HepG2 (cell line): ENCODE measurements around the gene SMARCB1. TPM values are rescaled to one million over a fixed set of nuclear protein-coding genes. Genes with fewer than 3 reads are reported as not detected.

Experiments used
- ATAC-seq: fragments of 200-7000 bp; cut with Tn5 transposase; 3 replicates; pipeline ENCODE4 v1.9.1; 2020; ENCODE audit warnings: mild to moderate bottlenecking, moderate library complexity
- BruUV-seq: library from RNA; stranded (reverse); fragments of 400-500 nt; replicated peaks from 2 replicates; lab custom pipeline; 2021; lab: Mats Ljungman, UMichigan
- CTCF ChIA-PET: fragments of 300-600 bp; formaldehyde crosslinking; extraction: SDS; loops from one replicate; lab custom pipeline; 2021; ENCODE audit warnings: low total read pairs, inconsistent platforms, low intra/inter-chr PET ratio; lab: Yijun Ruan, JAX
- POLR2A ChIA-PET: fragments of 350-600 bp; sonication (Branson Sonifier 250); formaldehyde crosslinking; loops from one replicate; lab custom pipeline; 2020; ENCODE audit warnings: antibody characterized with exemption, inconsistent platforms; lab: Yijun Ruan, JAX
- DNase-seq: peaks from one replicate; pipeline ENCODE4 v3.0.0-alpha.2; 2015; ENCODE audit warnings: low spot score
- FAIRE-seq: peaks from 3 replicates; lab custom pipeline; 2011; peaks lifted over from hg19 to GRCh38; lab: Jason Lieb, UNC
- H2AFZ ChIP-seq: one replicate; pipeline ENCODE4 v1.6.1; 2011; ENCODE audit warnings: low read length, inconsistent platforms
- H3K27ac ChIP-seq: fragments of 300-600 bp; 3 replicates; pipeline ENCODE4 v1.8.0; 2011; ENCODE audit warnings: mixed run types, mild to moderate bottlenecking, mixed read lengths, low read length, inconsistent platforms; ENCODE audit not compliant: insufficient read depth; ENCODE audit errors: extremely low read length
- H3K27me3 ChIP-seq, 2 experiments: fragments of 200-600 bp in 1 of 2; 2 replicates in 1 of 2; 3 replicates in 1 of 2; pipeline versions ENCODE4 v1.6.0 to v1.8.0; 2011; ENCODE audit warnings: low read length in 2 of 2, mild to moderate bottlenecking in 2 of 2, moderate library complexity in 2 of 2, inconsistent platforms in 1 of 2; ENCODE audit not compliant: insufficient read depth in 2 of 2, control insufficient read depth in 1 of 2
- H3K36me3 ChIP-seq, 2 experiments: fragments of 200-600 bp in 1 of 2; replicated peaks in 1 of 2; 2 replicates in 1 of 2; 3 replicates in 1 of 2; pipeline versions ENCODE4 v1.5.1 to v1.8.0; 2011; ENCODE audit warnings: low read length in 2 of 2, inconsistent platforms in 1 of 2; ENCODE audit not compliant: insufficient read depth in 2 of 2, control insufficient read depth in 1 of 2
- H3K4me1 ChIP-seq: 2 replicates; pipeline ENCODE4 v1.5.1; 2012; ENCODE audit warnings: low read length, inconsistent platforms; ENCODE audit not compliant: insufficient read depth
- H3K4me2 ChIP-seq: 2 replicates; pipeline ENCODE4 v1.6.0; 2011; ENCODE audit warnings: low read depth, low read length, inconsistent platforms
- H3K4me3 ChIP-seq, 3 experiments: fragments of 200-600 bp in 1 of 3; sonication (generic), shearing (Covaris generic) in 1 of 3; replicated peaks in 1 of 3; 2 replicates each; pipeline ENCODE4 v1.5.1; 2011 to 2016; ENCODE audit warnings: low read length in 3 of 3, inconsistent platforms in 2 of 3, low read depth in 2 of 3, mild to moderate bottlenecking in 2 of 3, control low read depth in 1 of 3, mixed read lengths in 1 of 3; ENCODE audit not compliant: insufficient read depth in 1 of 3
- H3K79me2 ChIP-seq: one replicate; pipeline ENCODE4 v1.6.1; 2011; ENCODE audit warnings: low read length, inconsistent platforms; ENCODE audit not compliant: insufficient read depth
- H3K9ac ChIP-seq: 2 replicates; pipeline ENCODE4 v1.6.0; 2011; ENCODE audit warnings: mild to moderate bottlenecking, low read depth, low read length, inconsistent platforms; ENCODE audit not compliant: insufficient read depth
- H3K9me3 ChIP-seq: 2 replicates; pipeline ENCODE4 v1.5.1; 2012; ENCODE audit warnings: mild to moderate bottlenecking, low read length
- H4K20me1 ChIP-seq: 2 replicates; pipeline ENCODE4 v1.6.0; 2011; ENCODE audit warnings: inconsistent platforms, mild to moderate bottlenecking, low read length, moderate library complexity; ENCODE audit not compliant: insufficient read depth
- ARID4A ChIP-seq: sonication (generic); formaldehyde crosslinking; IDR thresholded peaks from 2 replicates; pipeline ENCODE4 v1.5.0; 2020; ENCODE audit warnings: mild to moderate bottlenecking, missing genetic modification reagents, borderline replicate concordance
- CHCHD3 ChIP-seq: sonication (generic); formaldehyde crosslinking; IDR thresholded peaks from 2 replicates; pipeline ENCODE4 v1.8.0; 2022; ENCODE audit warnings: mild to moderate bottlenecking, missing genetic modification reagents, moderate library complexity
- GATA4 ChIP-seq: sonication (generic); IDR thresholded peaks from 2 replicates; pipeline ENCODE4 v1.6.1; 2016; ENCODE audit warnings: antibody characterized with exemption, low read depth, borderline replicate concordance
- HDAC1 ChIP-seq: sonication (generic); formaldehyde crosslinking; IDR thresholded peaks from 2 replicates; pipeline ENCODE4 v1.5.1; 2020; ENCODE audit warnings: mild to moderate bottlenecking, missing genetic modification reagents
- HIVEP1 ChIP-seq: sonication (generic); formaldehyde crosslinking; IDR thresholded peaks from 2 replicates; pipeline ENCODE4 v1.4.0; 2020; ENCODE audit warnings: mild to moderate bottlenecking, missing genetic modification reagents
- LBX2 ChIP-seq: sonication (generic); formaldehyde crosslinking; IDR thresholded peaks from 2 replicates; pipeline ENCODE4 v1.5.0; 2020; ENCODE audit warnings: missing genetic modification reagents, mild to moderate bottlenecking, borderline replicate concordance
- NAIF1 ChIP-seq: sonication (generic); formaldehyde crosslinking; IDR thresholded peaks from 2 replicates; pipeline ENCODE4 v1.5.0; 2020; ENCODE audit warnings: mild to moderate bottlenecking, missing genetic modification reagents, borderline replicate concordance
- REL ChIP-seq: sonication (generic); formaldehyde crosslinking; conservative IDR thresholded peaks from 2 replicates; pipeline ENCODE4 v1.8.0; 2022; ENCODE audit warnings: mild to moderate bottlenecking, missing genetic modification reagents, moderate library complexity
- ZBTB20 ChIP-seq: sonication (generic); formaldehyde crosslinking; IDR thresholded peaks from 2 replicates; pipeline ENCODE4 v1.8.1; 2023; ENCODE audit warnings: missing genetic modification reagents, low read depth, mild to moderate bottlenecking, borderline replicate concordance
- ZNF235 ChIP-seq: sonication (generic); formaldehyde crosslinking; IDR thresholded peaks from 2 replicates; pipeline ENCODE4 v1.8.1; 2023; ENCODE audit warnings: mild to moderate bottlenecking, missing genetic modification reagents, borderline replicate concordance
- ZNF446 ChIP-seq: sonication (generic); formaldehyde crosslinking; IDR thresholded peaks from 2 replicates; pipeline ENCODE4 v1.5.0; 2020; ENCODE audit warnings: mild to moderate bottlenecking, missing genetic modification reagents
- WGBS: methylation state at CpG from one replicate; pipeline ENCODE4 v1.1.6; 2017; ENCODE audit warnings: low lambda C conversion rate; 5-methylcytosine and 5-hydroxymethylcytosine counted together
- in situ Hi-C: cut with HindIII; loops from 2 replicates; pipeline ENCODE4 v1.10.0; 2017; ENCODE audit warnings: low pct_unique_long_range_greater_than_20kb; ENCODE audit not compliant: extremely low pct_ligation_motif_present
- intact Hi-C: fragments of 100-400 bp; cut with micrococcal nuclease; formaldehyde crosslinking; loops from one replicate; pipeline ENCODE4 v1.10.0; 2022; ENCODE audit not compliant: unreplicated experiment
- polyA plus RNA-seq, 8 experiments: library from polyadenylated mRNA; depleted of rRNA in 3 of 8; stranded (reverse) in 7 of 8; unstranded in 1 of 8; fragments of >200 nt; fragmentation: Illumina TruSeq in 4 of 8; extraction: Trizol in 4 of 8; gene quantifications; 2 replicates each; pipeline versions ENCODE4 v1.2.1 to v1.2.3, GENCODE V29; 2011 to 2016; ENCODE audit warnings: low read depth in 4 of 8, missing spikeins in 1 of 8, mixed read lengths in 1 of 8; ENCODE audit not compliant: insufficient read depth in 1 of 8
- total RNA-seq, 5 experiments: library from RNA; depleted of rRNA; stranded (reverse); fragments of >200 nt; fragmentation: Illumina TruSeq; extraction: Trizol; gene quantifications; 2 replicates each; pipeline ENCODE4 v1.2.3, GENCODE V29; 2016; ENCODE audit warnings: low read depth in 1 of 5

Gene SMARCB1
- total and polyA plus RNA-seq, 2 of the 13 experiments (the other 11 are each of a cell fraction or from before 2014, with no cell fraction given): 74.0 to 166 TPM

- Histone ChIP-seq H3K79me2 (no peaks in the 10 kb centered on the region), H3K4me1 (no peaks in the 10 kb centered on the region), H3K36me3 (peaks cover 17 to 39% of the 10 kb centered on the region in 2 experiments), H3K27ac (no peak overlapping the region), H2AFZ (no peak overlapping the region), H3K9ac (no peak overlapping the region), H3K9me3 (no peaks in the 10 kb centered on the region), H3K27me3 (no peaks in the 10 kb centered on the region)
- FAIRE-seq: no peak
- BruUV-seq: no TSS peak
- in situ Hi-C loops (no loop called here), intact Hi-C loops (no loop called here)
- POLR2A ChIA-PET: interaction anchor here (0.9 kb wide), 1 partner anchor 45 kb away, joined by 3 read pairs; no protein-coding TSS in a partner anchor
- CTCF ChIA-PET: no interaction called here
- TF ChIP-seq HDAC1 (CRISPR knock-in tag) (no peak), REL (CRISPR knock-in tag) (no peak)
- TF ChIP-seq, all 625 proteins: peak for 0
- no peak overlapping the region for H3K4me3 ChIP-seq
- DNase-seq (no peak), ATAC-seq (no peak)
- no peak overlapping the region for H3K4me2 ChIP-seq
- 97% methylated on average over 9 of the region's 10 CpGs for WGBS
- no peaks in the 10 kb centered on the region for H4K20me1 ChIP-seq
Measured at GRCh38 chr22:23815541-23816155, 28.9 kb downstream of the SMARCB1 start.

GRCh38 chr22:23816156-23816976 is 29.6 kb downstream of the SMARCB1 start:
- no peak overlapping the region for H3K4me3 ChIP-seq
- H2AFZ ChIP-seq: no peak overlapping the region
- no peaks in the 10 kb centered on the region for H3K9me3 ChIP-seq
- in situ Hi-C loops: no loop called here
- TF ChIP-seq ZNF446 (CRISPR knock-in tag): no peak
- TF ChIP-seq ZNF235 (CRISPR knock-in tag): no peak
- no peak for TF ChIP-seq GATA4
- no peak for TF ChIP-seq NAIF1 (CRISPR knock-in tag)
- no peak for TF ChIP-seq HIVEP1
- TF ChIP-seq ARID4A (CRISPR knock-in tag): no peak
- no peak for TF ChIP-seq ZBTB20 (CRISPR knock-in tag)
- TF ChIP-seq LBX2 (CRISPR knock-in tag): no peak
- TF ChIP-seq CHCHD3 (CRISPR knock-in tag): no peak
- TF ChIP-seq, all 625 proteins: peak for 0
- Histone ChIP-seq H3K9ac (no peak overlapping the region), H3K4me2 (no peak overlapping the region), H3K36me3 (peaks cover 22 to 46% of the 10 kb centered on the region in 2 experiments), H3K4me1 (no peaks in the 10 kb centered on the region), H4K20me1 (no peaks in the 10 kb centered on the region), H3K79me2 (no peaks in the 10 kb centered on the region), H3K27ac (no peak overlapping the region), H3K27me3 (no peaks in the 10 kb centered on the region)
- POLR2A ChIA-PET: no interaction called here
- 93% methylated on average over 11 of the region's 18 CpGs for WGBS
- no peak for DNase-seq
- no peak; the same call in 2 of the 3 replicates for ATAC-seq
- CTCF ChIA-PET: no interaction called here
- no TSS peak for BruUV-seq
- FAIRE-seq: no peak
- intact Hi-C loops: no loop called here
